ENCODE measurements around the gene XIRP2.
"Not testable (repeated sequence)": the region's sequence is repeated elsewhere in the genome, so short reads cannot be mapped to it uniquely, and the experiment has no call there.

GRCh38 chr2:167075708-167076107 is 187.4 kb downstream of the XIRP2 start:
- not testable (repeated sequence) for TF ChIP-seq POLR2A, POLR2AphosphoS5, TAF1, POU2F2, SPI1 (IDR thresholded peaks at IDR 0.05; ENCODE audit: low read depth, low read length)

Measured in GM12891 (cell line).